Keratinocyte (primary cell): ENCODE data around the gene ARID3B.

Source experiments
- CTCF ChIP-seq, 3 experiments: IDR thresholded peaks in 1 of 3; conservative IDR thresholded peaks in 1 of 3; optimal IDR thresholded peaks in 1 of 3; 2 replicates in 2 of 3; 3 replicates in 1 of 3; pipeline versions ENCODE3 to v1.5.1; 2011; ENCODE audit warnings: low read length in 3 of 3, mild to moderate bottlenecking in 3 of 3, moderate library complexity in 2 of 3, control low read depth in 1 of 3, inconsistent platforms in 1 of 3; ENCODE audit not compliant: insufficient read depth in 2 of 3; ENCODE audit errors: extremely low read depth in 1 of 3
- EZH2 ChIP-seq: IDR thresholded peaks from one replicate; pipeline ENCODE4 v1.6.1; 2012; ENCODE audit warnings: inconsistent platforms, mild to moderate bottlenecking, low read length, moderate library complexity

- TF ChIP-seq CTCF (optimal IDR thresholded peaks at IDR 0.05 in 1 of 3, IDR thresholded peaks at IDR 0.05 in 1 of 3, conservative IDR thresholded peaks at IDR 0.05 in 1 of 3; ENCODE audit: extremely low read depth in 1 of 3, insufficient read depth in 2 of 3, low read length in 3 of 3) = no peak
- no peak for TF ChIP-seq EZH2
These were observed 85.3 kb downstream of the ARID3B start for GRCh38 chr15:74626336-74626735.
